Measurements from ENCODE around the gene EN1.

The EN1 gene

DNA sequence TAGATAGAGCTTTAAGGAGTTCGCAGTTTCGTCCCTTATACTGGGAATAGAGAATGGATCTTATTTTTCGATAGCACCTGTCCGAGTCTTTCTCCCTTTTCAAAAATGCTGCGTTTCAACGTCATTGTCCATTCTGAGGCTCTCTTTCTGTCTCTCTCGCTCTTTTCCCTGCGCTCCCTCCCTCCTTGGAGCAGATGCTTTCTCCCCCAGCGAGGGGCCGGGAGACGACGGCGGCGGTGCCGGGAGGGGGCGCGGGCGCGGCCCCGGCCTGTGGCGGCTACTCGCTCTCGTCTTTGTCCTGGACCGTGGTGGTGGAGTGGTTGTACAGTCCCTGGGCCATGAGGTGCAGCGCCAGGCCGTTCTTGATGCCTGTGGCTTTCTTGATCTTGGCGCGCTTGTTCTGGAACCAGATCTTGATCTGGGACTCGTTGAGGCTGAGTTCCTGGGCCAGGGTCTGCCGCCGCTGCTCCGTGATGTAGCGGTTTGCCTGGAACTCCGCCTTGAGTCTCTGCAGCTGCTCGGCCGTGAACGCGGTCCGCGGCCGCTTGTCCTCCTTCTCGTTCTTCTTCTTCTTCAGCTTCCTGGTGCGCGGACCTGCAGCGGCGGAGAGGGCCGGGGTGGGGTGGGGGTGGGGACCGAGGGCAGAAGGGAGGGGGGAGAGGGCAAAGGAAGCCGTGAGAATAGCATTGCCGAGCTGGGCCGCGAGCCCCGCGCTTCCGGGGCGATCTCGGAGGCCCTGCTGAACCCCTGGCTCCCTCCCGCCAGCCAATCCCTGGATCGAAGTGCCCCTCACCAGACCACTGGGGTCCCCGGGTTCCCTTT lies 4.6 kb downstream of the EN1 start:
- no peak for DNase-seq (ENCODE audit: low read depth)

DNA sequence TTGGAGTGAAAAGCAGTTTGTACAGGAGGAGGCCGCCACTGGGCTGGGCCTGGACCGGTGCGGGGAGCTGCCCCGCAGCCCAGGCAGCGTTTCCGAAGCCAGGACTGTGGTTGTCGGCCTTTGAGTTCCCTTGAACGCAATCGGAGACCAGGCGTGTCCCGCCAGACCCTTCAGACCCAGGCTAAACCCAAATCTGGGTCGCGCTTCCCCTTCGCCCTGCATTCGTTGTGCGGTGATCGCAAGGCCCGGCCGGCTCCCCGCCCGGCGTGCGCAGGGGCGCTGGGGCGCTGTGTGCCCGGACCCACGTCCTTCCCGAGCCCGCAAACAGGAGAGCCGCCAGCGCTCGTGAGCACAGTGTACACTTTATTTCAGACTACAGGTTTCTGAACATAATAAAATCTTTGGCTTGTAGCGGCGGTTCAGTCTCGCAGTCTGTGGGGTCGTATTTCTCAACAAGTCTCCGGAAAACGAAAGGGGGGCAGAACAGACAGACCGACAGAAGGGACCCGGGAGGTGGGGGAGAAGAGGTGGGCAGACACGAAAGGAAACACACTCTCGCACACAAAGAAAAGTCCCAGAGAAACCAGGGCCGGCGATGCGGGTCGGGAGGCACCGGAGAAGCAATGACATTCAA lies 5.5 kb downstream of the EN1 start:
- no peak for DNase-seq (ENCODE audit: low read depth)

- no peak for DNase-seq (ENCODE audit: low read depth)
Measured at GRCh38 chr2:118841450-118841827, 6.0 kb downstream of the EN1 start.

- no peak for DNase-seq (ENCODE audit: low read depth)
Measured at GRCh38 chr2:118838741-118839455, 8.6 kb downstream of the EN1 start.

DNA sequence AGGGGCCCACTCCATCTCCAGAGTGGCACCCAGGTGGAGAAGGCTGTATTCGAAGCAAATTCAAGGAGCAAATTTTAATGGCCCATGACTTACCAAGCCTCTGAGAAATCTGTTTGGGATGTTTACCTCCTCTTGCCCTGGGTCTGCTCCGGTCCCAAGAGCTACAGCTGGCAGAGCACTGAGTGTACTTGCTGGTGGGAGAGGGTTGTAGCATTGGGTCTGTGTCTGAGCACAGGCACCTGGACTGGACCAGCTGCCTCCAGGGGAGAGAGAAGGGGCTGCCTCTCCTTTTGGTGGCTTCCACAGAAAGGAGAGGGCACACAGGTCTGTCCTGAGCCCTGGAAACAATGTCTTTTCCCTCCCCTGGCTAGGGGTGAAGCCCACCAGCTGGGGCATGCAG lies 9.8 kb downstream of the EN1 start:
- no peak for DNase-seq (ENCODE audit: low read depth)

GRCh38 chr2:118837067-118837466 lies 10.4 kb downstream of the EN1 start:
- no peak for DNase-seq (ENCODE audit: low read depth)

- DNase-seq (ENCODE audit: low read depth), result no peak
Measured at GRCh38 chr2:118836411-118836930, 11.0 kb downstream of the EN1 start.

DNA sequence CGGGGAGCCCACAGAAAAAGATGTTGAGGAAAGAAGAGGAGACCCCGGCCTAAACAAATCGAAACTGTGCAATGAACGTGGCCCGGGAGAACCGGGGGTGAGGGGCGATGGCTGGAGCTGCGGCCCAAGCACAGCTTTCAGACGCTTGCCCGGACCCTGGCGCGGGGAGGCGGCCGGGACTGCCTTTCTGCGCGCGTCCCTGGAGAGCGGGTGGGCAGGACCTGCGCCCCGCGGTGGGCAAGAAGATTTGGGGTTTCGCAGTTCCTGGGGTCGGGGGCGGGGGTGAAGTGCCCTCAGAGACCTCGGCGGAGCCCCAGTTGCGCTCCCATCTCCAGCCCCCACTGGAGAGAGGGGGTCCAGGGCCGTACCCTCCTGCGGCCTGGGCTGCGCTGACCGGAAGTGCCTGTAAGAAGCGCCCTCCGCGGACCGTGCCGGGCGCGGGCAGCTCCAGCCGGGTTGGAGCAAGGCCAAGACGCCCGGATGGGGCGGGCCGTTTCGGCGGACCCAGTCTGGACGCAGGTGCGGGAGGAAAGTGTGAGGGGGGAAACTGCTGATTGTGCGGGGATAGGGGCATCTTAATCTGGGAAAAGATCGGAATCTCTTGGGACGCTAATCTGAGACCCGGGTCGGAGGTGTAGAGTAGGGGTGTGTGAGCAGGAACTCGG lies 11.6 kb downstream of the EN1 start:
- no peak for DNase-seq (ENCODE audit: low read depth)

GRCh38 chr2:118834901-118835745 lies 12.3 kb downstream of the EN1 start:
- DNase-seq (ENCODE audit: low read depth), result no peak

- no peak for DNase-seq (ENCODE audit: low read depth)
Measured at GRCh38 chr2:118834440-118834810, 13.0 kb downstream of the EN1 start.

DNA sequence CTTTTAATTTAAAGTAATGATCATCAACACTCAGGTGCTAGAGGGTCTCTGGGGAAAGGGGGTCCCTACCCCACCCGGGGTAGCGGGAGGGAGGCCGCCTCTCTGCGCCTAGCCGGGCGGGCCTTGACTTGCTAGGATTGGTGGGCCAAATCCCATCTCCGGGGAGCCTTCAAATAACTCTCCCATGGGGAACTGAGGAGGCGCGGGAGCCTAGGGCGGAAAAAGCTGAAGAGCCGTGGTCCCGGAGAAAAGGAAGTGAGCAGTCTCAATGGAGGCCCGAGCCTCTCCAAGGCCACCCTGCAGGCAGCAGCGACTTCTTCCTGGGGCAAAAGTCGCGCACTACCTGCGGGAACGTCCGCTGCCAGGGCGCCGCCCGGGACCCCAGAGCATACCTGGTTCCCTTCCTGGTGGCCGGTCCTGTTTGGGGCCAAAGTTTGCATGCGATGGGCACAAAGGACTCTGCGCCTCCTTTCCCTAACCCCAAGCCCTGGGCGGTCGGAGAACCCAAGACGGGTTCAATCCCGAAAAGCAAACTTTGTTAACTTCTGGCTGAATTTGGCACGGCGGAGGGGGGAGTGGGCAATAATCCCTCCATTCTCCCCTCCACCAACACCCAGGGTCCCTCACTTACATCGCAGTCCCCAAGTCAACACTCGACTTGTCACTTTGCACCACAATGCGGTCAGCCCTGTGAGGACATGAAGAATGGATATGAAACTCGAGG lies 13.6 kb downstream of the EN1 start:
- no peak for DNase-seq (ENCODE audit: low read depth)

GRCh38 chr2:118832791-118833715 lies 14.4 kb downstream of the EN1 start:
- DNase-seq (ENCODE audit: low read depth), result no peak

- DNase-seq (ENCODE audit: low read depth), result no peak
Measured at GRCh38 chr2:118832071-118832790, 15.2 kb downstream of the EN1 start.

DNA sequence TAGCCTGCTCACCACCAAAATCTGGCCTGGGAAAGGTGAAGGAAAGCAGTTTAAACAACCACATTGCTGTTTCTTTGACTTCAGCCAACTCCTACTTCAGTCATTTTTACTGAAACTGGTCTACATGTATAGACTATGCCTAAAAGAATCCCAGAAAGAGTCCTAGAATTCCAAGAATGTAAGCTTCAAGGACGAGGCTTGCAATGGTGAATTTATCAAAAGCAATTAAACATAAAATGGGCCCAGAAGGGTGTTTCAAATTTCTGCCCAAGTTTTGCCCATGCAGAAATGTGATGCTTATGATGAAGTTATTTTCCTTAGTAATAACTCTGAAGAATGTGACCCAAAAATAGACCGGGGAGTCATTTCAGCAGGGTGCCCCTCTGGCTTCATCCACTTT lies 16.6 kb downstream of the EN1 start:
- no peak for DNase-seq (ENCODE audit: low read depth)

DNA sequence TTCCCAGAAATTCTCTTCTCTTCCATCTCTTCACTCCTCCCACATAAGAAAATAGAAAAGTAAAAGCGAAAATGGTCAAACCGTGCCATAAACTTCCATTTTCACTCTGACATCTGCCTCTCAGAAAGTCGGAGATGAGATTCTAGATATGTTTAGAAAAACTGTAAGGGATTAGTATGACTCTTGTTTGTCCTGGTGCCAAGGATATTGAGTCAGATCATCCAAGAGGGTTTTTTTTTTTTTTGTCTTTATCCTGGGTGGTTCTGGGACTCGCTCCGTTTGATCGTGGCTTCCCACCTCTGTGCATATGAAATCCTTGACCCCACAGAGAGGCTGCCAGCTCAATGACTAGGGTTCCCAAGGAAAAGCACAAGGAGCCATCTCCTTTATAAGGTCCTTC lies 17.3 kb downstream of the EN1 start:
- no peak for DNase-seq (ENCODE audit: low read depth)

GRCh38 chr2:118826093-118826492 lies 21.4 kb downstream of the EN1 start:
- DNase-seq (ENCODE audit: low read depth), result no peak

- no peak for DNase-seq (ENCODE audit: low read depth)
Measured at GRCh38 chr2:118823633-118824032, 23.8 kb downstream of the EN1 start.

DNA sequence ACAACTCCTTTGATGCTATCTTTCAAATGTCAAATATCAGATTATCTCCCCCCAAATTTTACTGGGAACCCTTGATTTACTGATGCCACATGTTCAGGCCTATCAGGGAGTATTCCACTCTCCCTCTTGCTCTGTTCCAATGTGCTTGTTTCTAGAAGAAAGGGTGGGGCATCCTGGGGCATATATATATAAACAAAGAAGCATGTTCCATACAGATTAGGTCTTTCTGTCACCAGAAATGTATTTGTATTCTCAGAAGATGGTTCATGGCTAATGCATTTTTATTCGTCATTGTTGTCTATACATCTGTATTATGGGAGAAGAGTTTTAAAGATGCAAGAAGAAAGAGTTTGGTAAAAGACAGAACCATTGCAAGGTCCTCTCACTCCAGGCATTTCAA lies 24.9 kb downstream of the EN1 start:
- DNase-seq (ENCODE audit: low read depth), result no peak

DNA sequence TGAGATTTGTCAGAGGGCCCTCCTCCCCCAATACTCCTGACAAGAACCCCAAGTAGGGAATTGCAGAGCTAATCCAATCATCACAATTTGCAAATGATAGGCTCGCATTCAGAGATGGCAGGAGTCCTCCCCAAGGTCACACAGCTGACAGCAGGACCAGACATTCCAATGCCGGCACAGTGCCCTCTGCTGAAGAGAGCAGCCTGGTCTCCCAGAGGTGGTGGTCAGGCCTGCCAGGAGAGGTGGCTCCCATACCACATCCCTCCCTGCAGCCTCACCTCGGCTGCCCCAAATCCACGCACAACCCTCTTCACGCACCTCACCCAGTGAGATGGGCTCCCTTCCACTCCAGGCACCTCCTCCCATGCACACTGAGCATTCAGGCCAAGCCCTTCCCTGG lies 25.4 kb downstream of the EN1 start:
- DNase-seq (ENCODE audit: low read depth), result no peak
